BJ (cell line): Measurements from ENCODE around the gene SUV39H1. TPM values are rescaled to one million over a fixed set of nuclear protein-coding genes. Genes with fewer than 3 reads are reported as not detected.
A peak's percentile ranks its signal among the peaks of the same experiment; 100 is the strongest.

Experiments
- CTCF ChIA-PET: fragments of 350-600 bp; formaldehyde crosslinking; extraction: SDS; loops from one replicate; lab custom pipeline; 2021; ENCODE audit warnings: antibody characterized with exemption, inconsistent platforms; lab: Yijun Ruan, JAX
- POLR2A ChIA-PET: fragments of 300-600 bp; sonication (Branson Sonifier 250); formaldehyde crosslinking; extraction: SDS; loops from one replicate; lab custom pipeline; 2021; ENCODE audit warnings: antibody characterized with exemption; lab: Charles Lee
- DNase-seq: peaks from one replicate; pipeline ENCODE4 v3.0.0-alpha.2; 2011; ENCODE audit warnings: low read depth
- H3K27me3 ChIP-seq: 2 replicates; pipeline ENCODE4 v1.6.0; 2011; ENCODE audit warnings: low read length; ENCODE audit not compliant: control insufficient read depth, insufficient read depth
- H3K36me3 ChIP-seq: 2 replicates; pipeline ENCODE4 v1.5.1; 2011; ENCODE audit warnings: low read length; ENCODE audit not compliant: control insufficient read depth, insufficient read depth
- H3K4me3 ChIP-seq: 2 replicates; pipeline ENCODE4 v1.5.1; 2011; ENCODE audit warnings: low read depth, mild to moderate bottlenecking, control low read depth, low read length
- CTCF ChIP-seq: IDR thresholded peaks from 2 replicates; pipeline ENCODE4 v1.5.1; 2011; ENCODE audit warnings: low read depth, mild to moderate bottlenecking, control low read depth, inconsistent platforms, low read length, moderate library complexity; ENCODE audit not compliant: insufficient read depth
- polyA plus RNA-seq: library from polyadenylated mRNA; depleted of rRNA; stranded (reverse); fragments of >200 nt; gene quantifications from 2 replicates; pipeline ENCODE4 v1.2.3, GENCODE V29; 2011

The SUV39H1 gene
- polyA plus RNA-seq, 1 experiment, result 9.7 TPM

GRCh38 chrX:48703228-48703627, 6.7 kb downstream of the SUV39H1 start:
- POLR2A ChIA-PET, result no interaction called here
- TF ChIP-seq CTCF, result no peak
- CTCF ChIA-PET, result no interaction called here
- Histone ChIP-seq H3K27me3 (no peaks in the 10 kb centered on the region), H3K36me3 (peaks cover 2% of the 10 kb centered on the region; the same call in 1 of the 2 replicates), H3K4me3 (no peak overlapping the region)
- DNase-seq, result no peak

DNA sequence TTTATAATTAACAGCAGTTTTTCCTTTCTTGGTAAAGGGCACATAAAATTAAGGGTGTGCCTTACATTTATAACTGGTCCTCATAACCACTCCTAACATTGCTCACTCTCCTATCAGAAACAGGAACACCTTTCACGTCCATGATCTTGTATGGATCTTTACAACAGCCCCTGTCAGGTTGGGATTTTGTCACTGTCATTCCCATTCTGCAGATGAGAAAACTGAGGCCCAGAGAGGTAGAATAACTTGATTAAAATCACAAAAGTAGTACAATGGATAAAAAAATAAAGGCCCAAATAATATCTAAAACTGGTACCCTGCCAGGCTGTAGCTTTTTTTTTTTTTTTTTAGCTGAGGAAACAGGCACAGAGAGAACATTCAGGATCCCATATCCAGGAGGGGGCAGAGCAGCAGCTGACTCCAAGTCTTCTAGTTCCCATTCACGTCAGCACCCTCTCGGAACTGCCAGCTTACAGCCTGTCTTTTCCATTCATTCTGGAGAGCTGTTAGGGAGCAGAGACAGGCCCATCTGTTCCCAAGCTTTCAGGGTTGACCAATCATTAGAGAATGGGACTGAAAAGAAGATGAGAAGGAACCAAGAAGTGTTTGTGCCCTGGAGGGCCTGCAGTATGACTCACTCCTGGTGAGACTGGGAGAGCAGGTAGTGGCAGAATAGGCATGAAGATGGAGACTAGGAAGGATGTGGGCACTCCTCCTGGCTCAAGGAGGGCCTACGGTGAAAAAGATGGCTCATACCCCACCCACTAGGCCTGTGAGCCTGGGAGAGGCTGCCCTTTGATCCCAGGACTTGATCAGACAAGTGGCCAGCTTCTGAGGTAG, 7.3 kb downstream of the SUV39H1 start:
- peak; percentile 11 for DNase-seq
- no peaks in the 10 kb centered on the region for H3K27me3 ChIP-seq
- 0 out of 2 replicates have a peak, but pooled peaks have one; percentile 5 for TF ChIP-seq CTCF
- POLR2A ChIA-PET, result interaction anchor here (0.7 kb wide), 1 partner anchor 81 kb away, joined by 11 read pairs; no protein-coding TSS in a partner anchor
- H3K4me3 ChIP-seq, result no peak overlapping the region
- CTCF ChIA-PET, result interaction anchor here (0.9 kb wide), 1 partner anchor 32 kb away, joined by 3 read pairs; no protein-coding TSS in a partner anchor
- peaks cover 2% of the 10 kb centered on the region; the same call in 1 of the 2 replicates for H3K36me3 ChIP-seq

DNA sequence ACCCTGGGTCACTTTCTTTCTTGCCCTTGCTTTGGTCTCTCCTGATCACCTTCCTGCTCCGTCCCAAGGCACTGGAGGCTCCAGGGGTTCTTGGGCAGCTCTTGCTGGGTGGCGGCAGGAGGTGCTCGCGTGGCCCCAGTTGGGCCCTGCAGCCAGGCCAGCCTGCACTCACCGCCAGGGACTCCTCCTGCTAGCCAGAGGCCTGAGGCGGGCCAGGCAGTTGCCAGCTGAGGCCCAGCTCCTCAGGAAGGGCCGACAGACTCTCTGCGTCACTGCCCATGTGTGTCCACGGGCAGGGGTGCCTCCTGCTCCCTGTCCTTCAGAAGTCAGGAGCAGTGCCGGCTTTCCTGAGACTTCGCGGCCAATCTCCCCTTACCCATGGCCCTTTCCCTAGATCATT, 9.3 kb downstream of the SUV39H1 start:
- ChIA-PET POLR2A (no interaction called here), CTCF (no interaction called here)
- Histone ChIP-seq H3K27me3 (no peaks in the 10 kb centered on the region), H3K4me3 (no peak overlapping the region), H3K36me3 (peaks cover 2% of the 10 kb centered on the region; the same call in 1 of the 2 replicates)
- no peak for DNase-seq
- no peak for TF ChIP-seq CTCF

- no peak overlapping the region for H3K4me3 ChIP-seq
- no peak for TF ChIP-seq CTCF
- ChIA-PET POLR2A (no interaction called here), CTCF (no interaction called here)
- no peaks in the 10 kb centered on the region for H3K27me3 ChIP-seq
- H3K36me3 ChIP-seq, result no peaks in the 10 kb centered on the region
- no peak for DNase-seq
Observed at GRCh38 chrX:48709522-48710112, 13.1 kb downstream of the SUV39H1 start.

- no peak overlapping the region for H3K4me3 ChIP-seq
- CTCF ChIA-PET, result no interaction called here
- POLR2A ChIA-PET, result no interaction called here
- no peaks in the 10 kb centered on the region for H3K27me3 ChIP-seq
- H3K36me3 ChIP-seq, result no peaks in the 10 kb centered on the region
- no peak for TF ChIP-seq CTCF
- DNase-seq, result no peak
Observed at GRCh38 chrX:48711162-48711928, 14.8 kb downstream of the SUV39H1 start.
